Endothelial cell of umbilical vein (primary cell): ENCODE measurements around the gene TMEM128. TPM values are rescaled to one million over a fixed set of nuclear protein-coding genes. Genes with fewer than 3 reads are reported as not detected.
"Not testable (repeated sequence)": the region's sequence is repeated elsewhere in the genome, so short reads cannot be mapped to it uniquely, and the experiment has no call there.

ENCODE experiments used
- BruUV-seq: library from RNA; stranded (reverse); fragments of 400-500 nt; replicated peaks from 2 replicates; lab custom pipeline; 2021; lab: Mats Ljungman, UMichigan
- CTCF ChIA-PET: fragments of 300-600, 350-600 bp; sonication (Branson Sonifier 250); formaldehyde crosslinking; loops from one replicate; lab custom pipeline; 2021; ENCODE audit warnings: antibody characterized with exemption, inconsistent platforms; lab: Charles Lee
- POLR2A ChIA-PET: fragments of 300-600, 350-600 bp; sonication (Branson Sonifier 250); formaldehyde crosslinking; loops from one replicate; lab custom pipeline; 2021; ENCODE audit warnings: antibody characterized with exemption, inconsistent platforms; lab: Charles Lee
- DNase-seq: peaks from one replicate; pipeline ENCODE4 v3.0.0-alpha.2; 2011; ENCODE audit warnings: low read depth, low spot score
- FAIRE-seq: peaks from 2 replicates; lab custom pipeline; 2011; peaks lifted over from hg19 to GRCh38; lab: Jason Lieb, UNC
- H2AFZ ChIP-seq: 2 replicates; pipeline ENCODE4 v1.6.0; 2012; ENCODE audit warnings: low read depth, low read length, control low read depth, inconsistent platforms
- H3K27ac ChIP-seq: 2 replicates; pipeline ENCODE4 v1.5.1; 2011; ENCODE audit warnings: low read depth, mild to moderate bottlenecking, control low read depth, low read length, moderate library complexity; ENCODE audit not compliant: insufficient read depth
- H3K27me3 ChIP-seq, 2 experiments: 2 replicates each; pipeline versions ENCODE4 v1.6.0 to v1.6.1; 2011; ENCODE audit warnings: low read length in 2 of 2, mixed read lengths in 1 of 2; ENCODE audit not compliant: control insufficient read depth in 2 of 2, insufficient read depth in 2 of 2
- H3K36me3 ChIP-seq, 2 experiments: 2 replicates in 1 of 2; 3 replicates in 1 of 2; pipeline ENCODE4 v1.5.1; 2011; ENCODE audit warnings: low read length in 2 of 2, mild to moderate bottlenecking in 1 of 2, moderate library complexity in 1 of 2; ENCODE audit not compliant: control insufficient read depth in 2 of 2, insufficient read depth in 2 of 2; ENCODE audit errors: extremely low read depth in 1 of 2
- H3K4me1 ChIP-seq: 3 replicates; pipeline ENCODE4 v1.5.1; 2011; ENCODE audit warnings: mild to moderate bottlenecking, low read length; ENCODE audit not compliant: control insufficient read depth, insufficient read depth; ENCODE audit errors: extremely low read depth
- H3K4me2 ChIP-seq: 2 replicates; pipeline ENCODE4 v1.6.1; 2011; ENCODE audit warnings: low read length, control low read depth, mixed read lengths; ENCODE audit not compliant: insufficient read depth
- H3K4me3 ChIP-seq, 3 experiments: fragments of 200-600 bp in 1 of 3; sonication (generic), shearing (Covaris generic) in 1 of 3; replicated peaks in 1 of 3; 2 replicates each; pipeline ENCODE4 v1.5.1; 2011 to 2016; ENCODE audit warnings: control low read depth in 3 of 3, low read length in 3 of 3, mild to moderate bottlenecking in 2 of 3, inconsistent platforms in 1 of 3, low read depth in 1 of 3, moderate library complexity in 1 of 3; ENCODE audit not compliant: insufficient read depth in 1 of 3
- H3K79me2 ChIP-seq: 2 replicates; pipeline ENCODE4 v1.6.0; 2012; ENCODE audit warnings: low read length, inconsistent platforms; ENCODE audit not compliant: control insufficient read depth, insufficient read depth
- H3K9ac ChIP-seq: replicated peaks from 2 replicates; pipeline ENCODE3; 2011; ENCODE audit warnings: low read length, control low read depth; ENCODE audit not compliant: insufficient read depth; ENCODE audit errors: extremely low read depth
- H3K9me1 ChIP-seq: replicated peaks from 3 replicates; pipeline ENCODE4 v1.6.0; 2011; ENCODE audit warnings: mild to moderate bottlenecking, low read length; ENCODE audit not compliant: control insufficient read depth, insufficient read depth; ENCODE audit errors: extremely low read depth
- H3K9me3 ChIP-seq: replicated peaks from 2 replicates; pipeline ENCODE4 v1.5.1; 2012; ENCODE audit warnings: low read length, inconsistent platforms; ENCODE audit not compliant: control insufficient read depth, insufficient read depth
- H4K20me1 ChIP-seq: replicated peaks from 2 replicates; pipeline ENCODE3; 2011; ENCODE audit warnings: mild to moderate bottlenecking, low read length; ENCODE audit not compliant: control insufficient read depth, insufficient read depth; ENCODE audit errors: extremely low read depth
- CTCF ChIP-seq, 2 donors: IDR thresholded peaks; 1 replicate in 1 of 2; 2 replicates in 1 of 2; pipeline ENCODE4 v1.5.1; 2011; ENCODE audit warnings: low read length in 2 of 2, mild to moderate bottlenecking in 2 of 2, moderate library complexity in 2 of 2, control low read depth in 1 of 2, inconsistent platforms in 1 of 2, low read depth in 1 of 2; ENCODE audit not compliant: insufficient read depth in 1 of 2; ENCODE audit errors: extremely low read depth in 1 of 2
- EZH2 ChIP-seq: IDR thresholded peaks from 2 replicates; pipeline ENCODE4 v1.6.1; 2012; ENCODE audit warnings: borderline replicate concordance, low read depth, mild to moderate bottlenecking, moderate library complexity, low read length, inconsistent platforms; ENCODE audit not compliant: severe bottlenecking
- FOS ChIP-seq: IDR thresholded peaks from 2 replicates; pipeline ENCODE4 v1.6.1; 2011; ENCODE audit warnings: mild to moderate bottlenecking, low read length, moderate library complexity, borderline replicate concordance; ENCODE audit not compliant: insufficient read depth
- GATA2 ChIP-seq: IDR thresholded peaks from 2 replicates; pipeline ENCODE4 v1.7.0; 2011; ENCODE audit warnings: low read depth, mild to moderate bottlenecking, moderate library complexity, mixed read lengths, low read length; ENCODE audit not compliant: insufficient read length, insufficient read depth
- JUN ChIP-seq: IDR thresholded peaks from 2 replicates; pipeline ENCODE4 v1.6.1; 2011; ENCODE audit warnings: borderline replicate concordance, low read depth; ENCODE audit not compliant: insufficient read length, insufficient read depth
- MAX ChIP-seq: IDR thresholded peaks from 2 replicates; pipeline ENCODE4 v1.6.1; 2011; ENCODE audit not compliant: insufficient read depth, insufficient read length
- MYC ChIP-seq: IDR thresholded peaks from one replicate; pipeline ENCODE4 v1.6.1; 2011; ENCODE audit warnings: mild to moderate bottlenecking, low read depth, low read length
- POLR2A ChIP-seq: IDR thresholded peaks from 2 replicates; pipeline ENCODE4 v1.6.1; 2012; ENCODE audit warnings: low read depth, mild to moderate bottlenecking, control low read depth, low read length
- POLR2AphosphoS5 ChIP-seq: IDR thresholded peaks from 2 replicates; pipeline ENCODE4 v1.6.1; 2012; ENCODE audit warnings: low read depth, mild to moderate bottlenecking, control low read depth, low read length, moderate library complexity; ENCODE audit not compliant: insufficient read depth
- dilution Hi-C: fragments of 300-500 bp; cut with MboI; formaldehyde crosslinking; loops from one replicate; pipeline ENCODE4 v1.15.0; 2019; ENCODE audit warnings: low sequenced_read_pairs; ENCODE audit not compliant: extremely low pct_ligation_motif_present
- intact Hi-C: fragments of 100-400 bp; cut with micrococcal nuclease; formaldehyde crosslinking; loops from one replicate; pipeline ENCODE4 v1.10.0; 2022
- polyA plus RNA-seq, 4 experiments: library from polyadenylated mRNA; depleted of rRNA in 3 of 4; stranded (reverse) in 3 of 4; unstranded in 1 of 4; fragments of >200 nt; gene quantifications; 2 replicates each; pipeline versions ENCODE4 v1.2.1 to v1.2.3, GENCODE V29; 2011 to 2012; ENCODE audit warnings: missing spikeins in 1 of 4
- total RNA-seq: library from RNA; stranded (reverse); gene quantifications from 2 replicates; pipeline ENCODE4 v1.2.3, GENCODE V29; 2021

TMEM128 gene
- total and polyA plus RNA-seq, 2 donors (not counting 3 experiments of a cell fraction or from before 2014, with no cell fraction given) = 11.5 to 23.8 TPM

GRCh38 chr4:4257705-4258104, 9.7 kb upstream of the TMEM128 start:
- H3K36me3 ChIP-seq, POLR2A ChIA-PET, H3K9me1 ChIP-seq, H3K4me3 ChIP-seq, H3K9ac ChIP-seq, dilution Hi-C loops, intact Hi-C loops, H4K20me1 ChIP-seq, H3K79me2 ChIP-seq, BruUV-seq, H3K4me2 ChIP-seq, H3K4me1 ChIP-seq, H3K27ac ChIP-seq, DNase-seq, H2AFZ ChIP-seq, H3K27me3 ChIP-seq, H3K9me3 ChIP-seq, FAIRE-seq: not testable (repeated sequence)
- CTCF ChIA-PET = interaction anchor here (4.2 kb wide), 1 partner anchor 77 kb away, joined by 89 read pairs; no protein-coding TSS in a partner anchor

- dilution Hi-C loops = no loop called here
- Histone ChIP-seq H3K4me2 (no peak overlapping the region), H3K4me1 (no peaks in the 10 kb centered on the region), H3K27ac (no peak overlapping the region), H3K9me1 (no peaks in the 10 kb centered on the region), H3K9me3 (no peaks in the 10 kb centered on the region), H3K27me3 (no peaks in the 10 kb centered on the region), H3K9ac (no peak overlapping the region), H3K36me3 (no peaks in the 10 kb centered on the region), H3K4me3 (no peak overlapping the region), H2AFZ (no peak overlapping the region), H4K20me1 (no peaks in the 10 kb centered on the region), H3K79me2 (no peaks in the 10 kb centered on the region)
- FAIRE-seq = no peak
- no peak for TF ChIP-seq CTCF (IDR thresholded peaks at IDR 0.05; ENCODE audit: extremely low read depth in 1 of 2, insufficient read depth in 1 of 2, low read depth in 1 of 2, low read length in 2 of 2)
- no peak for TF ChIP-seq JUN
- no peak for TF ChIP-seq POLR2AphosphoS5
- TF ChIP-seq EZH2 = no peak
- no peak for TF ChIP-seq POLR2A
- no peak for TF ChIP-seq MAX
- TF ChIP-seq MYC = no peak
- TF ChIP-seq FOS = no peak
- no peak for TF ChIP-seq GATA2
- no TSS peak for BruUV-seq
- DNase-seq = no peak
- ChIA-PET POLR2A (no interaction called here), CTCF (interaction anchor here (2.1 kb wide), 1 partner anchor 80 kb away, joined by 6 read pairs; no protein-coding TSS in a partner anchor)
- intact Hi-C loops = no loop called here
Observed at GRCh38 chr4:4256799-4257198, 8.8 kb upstream of the TMEM128 start.
